Panc1 (cell line): ENCODE data around the gene NUDT13. TPM values are rescaled to one million over a fixed set of nuclear protein-coding genes. Genes with fewer than 3 reads are reported as not detected.

ENCODE experiments used
- ATAC-seq: fragments of 200-7000 bp; cut with Tn5 transposase; 2 replicates; pipeline ENCODE4 v1.9.1; 2020; ENCODE audit warnings: mild to moderate bottlenecking, moderate library complexity
- BruUV-seq: library from RNA; stranded (reverse); fragments of 400-500 nt; replicated peaks from 2 replicates; lab custom pipeline; 2021; lab: Mats Ljungman, UMichigan
- CTCF ChIA-PET: fragments of 300-600 bp; sonication (Branson Sonifier 250); formaldehyde crosslinking; loops from one replicate; lab custom pipeline; 2022; ENCODE audit warnings: antibody characterized with exemption; lab: Charles Lee
- POLR2A ChIA-PET: fragments of 300-600 bp; sonication (Branson Sonifier 250); formaldehyde crosslinking; loops from one replicate; lab custom pipeline; 2022; ENCODE audit warnings: antibody characterized with exemption; lab: Charles Lee
- DNase-seq: peaks from one replicate; pipeline ENCODE4 v3.0.0-alpha.2; 2010; ENCODE audit warnings: low read depth, low spot score
- H3K27ac ChIP-seq: 2 replicates; pipeline ENCODE4 v1.5.1; 2011; ENCODE audit warnings: mild to moderate bottlenecking, low read length, inconsistent platforms
- H3K27me3 ChIP-seq: fragments of 200-500 bp; sonication (Bioruptor generic); 2 replicates; pipeline ENCODE4 v1.6.0; 2014; ENCODE audit warnings: low read length, inconsistent platforms; ENCODE audit not compliant: control insufficient read depth, insufficient read depth
- H3K36me3 ChIP-seq: fragments of 200-500 bp; sonication (Bioruptor generic); 2 replicates; pipeline ENCODE4 v1.5.1; 2014; ENCODE audit warnings: inconsistent platforms, mild to moderate bottlenecking, low read length, moderate library complexity; ENCODE audit not compliant: control insufficient read depth, insufficient read depth
- H3K4me1 ChIP-seq: 2 replicates; pipeline ENCODE4 v1.5.1; 2011; ENCODE audit warnings: inconsistent platforms, mild to moderate bottlenecking, low read length, moderate library complexity; ENCODE audit not compliant: control insufficient read depth, insufficient read depth
- H3K4me3 ChIP-seq, 2 experiments: 2 replicates each; pipeline ENCODE4 v1.5.1; 2011 to 2012; ENCODE audit warnings: low read depth in 2 of 2, low read length in 2 of 2, mild to moderate bottlenecking in 2 of 2, inconsistent platforms in 1 of 2, moderate library complexity in 1 of 2
- H3K9me3 ChIP-seq: fragments of 200-500 bp; sonication (Bioruptor generic); 2 replicates; pipeline ENCODE4 v1.5.1; 2014; ENCODE audit warnings: low read depth, mild to moderate bottlenecking, inconsistent platforms, low read length, moderate library complexity; ENCODE audit not compliant: control insufficient read depth, insufficient read depth
- POLR2AphosphoS5 ChIP-seq: IDR thresholded peaks from 2 replicates; pipeline ENCODE4 v1.6.1; 2012; ENCODE audit warnings: mild to moderate bottlenecking, low read depth, low read length, moderate library complexity
- REST ChIP-seq, 2 experiments: IDR thresholded peaks; 2 replicates each; pipeline ENCODE4 v1.6.1; 2011 to 2012; ENCODE audit warnings: low read depth in 2 of 2, control low read depth in 1 of 2, low read length in 1 of 2, mild to moderate bottlenecking in 1 of 2, moderate library complexity in 1 of 2; ENCODE audit not compliant: insufficient read depth in 1 of 2
- SIN3A ChIP-seq: IDR thresholded peaks from 2 replicates; pipeline ENCODE4 v1.6.1; 2012; ENCODE audit warnings: low read depth, mild to moderate bottlenecking, low read length, moderate library complexity, borderline replicate concordance; ENCODE audit not compliant: insufficient read depth
- TCF7L2 ChIP-seq: IDR thresholded peaks from 2 replicates; pipeline ENCODE4 v1.6.1; 2011; ENCODE audit warnings: mild to moderate bottlenecking, low read depth, low read length, inconsistent platforms
- in situ Hi-C: cut with HindIII; loops from 2 replicates; pipeline ENCODE4 v1.10.0; 2016; ENCODE audit warnings: low sequenced_read_pairs, low pct_unique_long_range_greater_than_20kb
- intact Hi-C: fragments of 100-400 bp; cut with micrococcal nuclease; formaldehyde crosslinking; loops from one replicate; pipeline ENCODE4 v1.10.0; 2022; ENCODE audit not compliant: unreplicated experiment
- total RNA-seq: library from RNA; stranded (reverse); gene quantifications from one replicate; pipeline ENCODE4 v1.2.1, GENCODE V29; 2021; ENCODE audit not compliant: unreplicated experiment
- TF ChIP-seq, protein P1 (sequence below): fragments of 450-650 bp; IDR thresholded peaks from 2 replicates; pipeline ENCODE4 v1.5.1; 2017; ENCODE audit warnings: mild to moderate bottlenecking

The NUDT13 gene
- total RNA-seq, 1 experiment from 2014 or later: 6.1 TPM

- ATAC-seq (no peak), DNase-seq (no peak)
- ChIA-PET POLR2A (interaction anchor here (0.5 to 0.7 kb wide), 4 partner anchors 16 to 413 kb away, joined by 3 to 8 read pairs (median 3); no protein-coding TSS in a partner anchor), CTCF (interaction anchor here (0.6 to 1.1 kb wide), 8 partner anchors 8 to 698 kb away, joined by 3 to 10 read pairs (median 3); no protein-coding TSS in a partner anchor)
- Histone ChIP-seq H3K4me3 (no peak overlapping the region), H3K27ac (no peak overlapping the region), H3K27me3 (no peaks in the 10 kb centered on the region), H3K4me1 (peaks cover 3% of the 10 kb centered on the region; the same call in 1 of the 2 replicates), H3K36me3 (peaks cover 5% of the 10 kb centered on the region; the same call in 1 of the 2 replicates), H3K9me3 (no peaks in the 10 kb centered on the region)
- TF ChIP-seq TCF7L2 (no peak), POLR2AphosphoS5 (no peak), SIN3A (no peak), REST (IDR thresholded peaks at IDR 0.05; ENCODE audit: insufficient read depth in 1 of 2, low read depth in 2 of 2, low read length in 1 of 2) (no peak)
- TF ChIP-seq, protein P1, sequence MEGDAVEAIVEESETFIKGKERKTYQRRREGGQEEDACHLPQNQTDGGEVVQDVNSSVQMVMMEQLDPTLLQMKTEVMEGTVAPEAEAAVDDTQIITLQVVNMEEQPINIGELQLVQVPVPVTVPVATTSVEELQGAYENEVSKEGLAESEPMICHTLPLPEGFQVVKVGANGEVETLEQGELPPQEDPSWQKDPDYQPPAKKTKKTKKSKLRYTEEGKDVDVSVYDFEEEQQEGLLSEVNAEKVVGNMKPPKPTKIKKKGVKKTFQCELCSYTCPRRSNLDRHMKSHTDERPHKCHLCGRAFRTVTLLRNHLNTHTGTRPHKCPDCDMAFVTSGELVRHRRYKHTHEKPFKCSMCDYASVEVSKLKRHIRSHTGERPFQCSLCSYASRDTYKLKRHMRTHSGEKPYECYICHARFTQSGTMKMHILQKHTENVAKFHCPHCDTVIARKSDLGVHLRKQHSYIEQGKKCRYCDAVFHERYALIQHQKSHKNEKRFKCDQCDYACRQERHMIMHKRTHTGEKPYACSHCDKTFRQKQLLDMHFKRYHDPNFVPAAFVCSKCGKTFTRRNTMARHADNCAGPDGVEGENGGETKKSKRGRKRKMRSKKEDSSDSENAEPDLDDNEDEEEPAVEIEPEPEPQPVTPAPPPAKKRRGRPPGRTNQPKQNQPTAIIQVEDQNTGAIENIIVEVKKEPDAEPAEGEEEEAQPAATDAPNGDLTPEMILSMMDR: no peak
- no TSS peak for BruUV-seq
- intact Hi-C loops: loop anchor here (10.0 kb wide), 1 partner anchor 697 kb away; no protein-coding TSS in a partner anchor
- in situ Hi-C loops: no loop called here
Observed at GRCh38 chr10:73061743-73062142, 48.5 kb upstream of the NUDT13 start.

- POLR2A ChIA-PET: no interaction called here
- Histone ChIP-seq H3K4me1 (peaks cover 3% of the 10 kb centered on the region; the same call in 1 of the 2 replicates), H3K27ac (no peak overlapping the region), H3K36me3 (peaks cover 14% of the 10 kb centered on the region), H3K9me3 (no peaks in the 10 kb centered on the region), H3K27me3 (no peaks in the 10 kb centered on the region), H3K4me3 (no peak overlapping the region)
- no peak for DNase-seq
- ATAC-seq: no peak
- in situ Hi-C loops (no loop called here), intact Hi-C loops (loop anchor here (10.0 kb wide), 1 partner anchor 701 kb away; no protein-coding TSS in a partner anchor)
- BruUV-seq: no TSS peak
- CTCF ChIA-PET: no interaction called here
- TF ChIP-seq TCF7L2 (no peak), SIN3A (no peak), REST (IDR thresholded peaks at IDR 0.05; ENCODE audit: insufficient read depth in 1 of 2, low read depth in 2 of 2, low read length in 1 of 2) (no peak), POLR2AphosphoS5 (no peak)
- TF ChIP-seq, protein P1: no peak
Observed at GRCh38 chr10:73065441-73065840, 44.8 kb upstream of the NUDT13 start.
